NCI-H748 (cell line): ENCODE results near the gene GATC.
A peak's percentile ranks its signal among the peaks of the same experiment; 100 is the strongest.

Source experiments
- DNase-seq: peaks from one replicate; lab custom pipeline; 2025; ENCODE audit not compliant: unreplicated experiment; lab: John Stamatoyannopoulos, UW

The GATC gene

GRCh38 chr12:120445911-120446843 lies at the start of gene GATC, which contains the start of gene TRIAP1:
Gene GATC, plus strand, starts transcription at chr12:120446444. Its CDS starts 37 bp downstream, at chr12:120446481.
Gene TRIAP1, minus strand, starts transcription at chr12:120446384. Its CDS starts 12 bp downstream, at chr12:120446372.
- peak; percentile 87 for DNase-seq

GRCh38 chr12:120397824-120398540 lies 48.3 kb upstream of the GATC start:
- peak; percentile 84 for DNase-seq

- DNase-seq, result no peak
Observed at GRCh38 chr12:120399531-120399930, 46.7 kb upstream of the GATC start.

GRCh38 chr12:120402217-120402616 lies 44.0 kb upstream of the GATC start:
- DNase-seq, result no peak

- DNase-seq, result no peak
Observed at GRCh38 chr12:120403869-120404268, 42.4 kb upstream of the GATC start.

GRCh38 chr12:120404271-120404670 lies 42.0 kb upstream of the GATC start:
- no peak for DNase-seq

- no peak for DNase-seq
Observed at GRCh38 chr12:120406069-120406468, 40.2 kb upstream of the GATC start.

- no peak for DNase-seq
Observed at GRCh38 chr12:120406553-120406952, 39.7 kb upstream of the GATC start.

GRCh38 chr12:120408771-120409170 lies 37.5 kb upstream of the GATC start:
- no peak for DNase-seq

- DNase-seq, result no peak
Observed at GRCh38 chr12:120412421-120412820, 33.8 kb upstream of the GATC start.

- no peak for DNase-seq
Observed at GRCh38 chr12:120413901-120414695, 32.1 kb upstream of the GATC start.

GRCh38 chr12:120416490-120417216 lies 29.6 kb upstream of the GATC start:
- DNase-seq, result no peak

GRCh38 chr12:120417917-120418580 lies 28.2 kb upstream of the GATC start:
- DNase-seq, result no peak

GRCh38 chr12:120421701-120422100 lies 24.5 kb upstream of the GATC start:
- no peak for DNase-seq

- no peak for DNase-seq
Observed at GRCh38 chr12:120422892-120423456, 23.3 kb upstream of the GATC start.

- DNase-seq, result no peak
Observed at GRCh38 chr12:120425797-120426196, 20.4 kb upstream of the GATC start.

- DNase-seq, result no peak
Observed at GRCh38 chr12:120428597-120429229, 17.5 kb upstream of the GATC start.

- DNase-seq, result no peak
Observed at GRCh38 chr12:120429368-120429767, 16.9 kb upstream of the GATC start.
